WTC11 (cell line): ENCODE results near the gene SMARCC2. TPM values are rescaled to one million over a fixed set of nuclear protein-coding genes. Genes with fewer than 3 reads are reported as not detected.

Experiments used
- ATAC-seq: fragments of 200-7000 bp; cut with Tn5 transposase; 2 replicates; pipeline ENCODE4 v1.10.0; 2021; ENCODE audit warnings: mild to moderate bottlenecking, moderate library complexity
- Bru-seq: library from RNA; stranded (reverse); fragments of 400-500 nt; gene quantifications from one replicate; lab custom pipeline; 2021; lab: Mats Ljungman, UMichigan
- CTCF ChIA-PET: fragments of 300-600 bp; sonication (Branson Sonifier 250); formaldehyde crosslinking; loops from one replicate; lab custom pipeline; 2021; ENCODE audit warnings: antibody characterized with exemption; lab: Charles Lee
- POLR2A ChIA-PET: fragments of 350-600 bp; sonication (Branson Sonifier 250); formaldehyde crosslinking; loops from one replicate; lab custom pipeline; 2021; ENCODE audit warnings: antibody characterized with exemption; lab: Charles Lee
- DNase-seq: peaks from one replicate; pipeline ENCODE4 v3.0.0; 2021; ENCODE audit warnings: low spot score
- H3K27ac Mint-ChIP-seq: 2 replicates; pipeline ENCODE4 v1.8.0; 2021; ENCODE audit warnings: mixed read lengths
- H3K27me3 Mint-ChIP-seq: 2 replicates; pipeline ENCODE4 v1.8.0; 2021; ENCODE audit warnings: low read depth, mild to moderate bottlenecking, moderate library complexity, mixed read lengths
- H3K36me3 Mint-ChIP-seq: 2 replicates; pipeline ENCODE4 v1.8.0; 2021; ENCODE audit warnings: mixed read lengths
- H3K4me1 Mint-ChIP-seq: 2 replicates; pipeline ENCODE4 v1.8.0; 2022; ENCODE audit warnings: mixed read lengths
- H3K4me3 Mint-ChIP-seq: 2 replicates; pipeline ENCODE4 v1.8.0; 2021; ENCODE audit warnings: mild to moderate bottlenecking, moderate library complexity, mixed read lengths
- H3K9me3 Mint-ChIP-seq: 2 replicates; pipeline ENCODE4 v1.8.0; 2021; ENCODE audit warnings: mixed read lengths
- AR ChIP-seq: fragments of 250-450 bp; sonication (Bioruptor Pico); IDR thresholded peaks from 2 replicates; pipeline ENCODE4 v1.9.0; 2021; ENCODE audit warnings: mild to moderate bottlenecking
- ATF1 ChIP-seq: sonication (generic); formaldehyde crosslinking; IDR thresholded peaks from 2 replicates; pipeline ENCODE4 v1.8.1; 2023; ENCODE audit warnings: mild to moderate bottlenecking, moderate library complexity, missing genetic modification reagents
- CBFB ChIP-seq: sonication (generic); formaldehyde crosslinking; IDR thresholded peaks from 2 replicates; pipeline ENCODE4 v1.8.1; 2022; ENCODE audit warnings: mild to moderate bottlenecking, low read depth, missing genetic modification reagents
- E2F5 ChIP-seq: sonication (generic); formaldehyde crosslinking; IDR thresholded peaks from 2 replicates; pipeline ENCODE4 v1.8.1; 2022; ENCODE audit warnings: mild to moderate bottlenecking, moderate library complexity, missing genetic modification reagents
- ETV6 ChIP-seq: sonication (generic); formaldehyde crosslinking; IDR thresholded peaks from 2 replicates; pipeline ENCODE4 v1.8.1; 2022; ENCODE audit warnings: mild to moderate bottlenecking, missing genetic modification reagents
- FOXP1 ChIP-seq: sonication (generic); formaldehyde crosslinking; IDR thresholded peaks from 2 replicates; pipeline ENCODE4 v1.8.0; 2022; ENCODE audit warnings: missing genetic modification reagents, mild to moderate bottlenecking, moderate library complexity, borderline replicate concordance
- HMGXB4 ChIP-seq: sonication (generic); formaldehyde crosslinking; IDR thresholded peaks from 2 replicates; pipeline ENCODE4 v1.8.1; 2023; ENCODE audit warnings: mild to moderate bottlenecking, moderate library complexity, missing genetic modification reagents
- MAX ChIP-seq: sonication (generic); formaldehyde crosslinking; IDR thresholded peaks from 2 replicates; pipeline ENCODE4 v1.8.0; 2022; ENCODE audit warnings: mild to moderate bottlenecking, missing genetic modification reagents
- MXD4 ChIP-seq: fragments of 250-450 bp; sonication (Bioruptor Pico); IDR thresholded peaks from 2 replicates; pipeline ENCODE4 v1.8.0; 2021; ENCODE audit warnings: mild to moderate bottlenecking, moderate library complexity, borderline replicate concordance
- NFATC4 ChIP-seq: fragments of 250-450 bp; sonication (Bioruptor Pico); IDR thresholded peaks from 2 replicates; pipeline ENCODE4 v1.9.0; 2021; ENCODE audit warnings: mild to moderate bottlenecking
- NR2C2 ChIP-seq: sonication (generic); formaldehyde crosslinking; IDR thresholded peaks from 2 replicates; pipeline ENCODE4 v1.8.0; 2022; ENCODE audit warnings: mild to moderate bottlenecking, missing genetic modification reagents
- NR3C1 ChIP-seq: sonication (generic); formaldehyde crosslinking; conservative IDR thresholded peaks from 2 replicates; pipeline ENCODE4 v1.8.1; 2023; ENCODE audit warnings: low read depth, mild to moderate bottlenecking, missing genetic modification reagents
- OVOL2 ChIP-seq: fragments of 250-450 bp; sonication (Bioruptor Pico); IDR thresholded peaks from 2 replicates; pipeline ENCODE4 v1.9.0; 2021; ENCODE audit warnings: mild to moderate bottlenecking, borderline replicate concordance
- PREB ChIP-seq: sonication (generic); formaldehyde crosslinking; IDR thresholded peaks from 2 replicates; pipeline ENCODE4 v1.8.1; 2022; ENCODE audit warnings: mild to moderate bottlenecking, missing genetic modification reagents, moderate library complexity, borderline replicate concordance
- PRRX2 ChIP-seq: fragments of 250-450 bp; sonication (Bioruptor Pico); IDR thresholded peaks from 2 replicates; pipeline ENCODE4 v1.8.0; 2021; ENCODE audit warnings: mild to moderate bottlenecking
- RELA ChIP-seq: sonication (generic); formaldehyde crosslinking; IDR thresholded peaks from 2 replicates; pipeline ENCODE4 v1.8.1; 2022; ENCODE audit warnings: missing genetic modification reagents, mild to moderate bottlenecking, borderline replicate concordance
- RORB ChIP-seq: fragments of 250-450 bp; sonication (Bioruptor Pico); IDR thresholded peaks from 2 replicates; pipeline ENCODE4 v1.9.0; 2021; ENCODE audit warnings: mild to moderate bottlenecking
- SMAD4 ChIP-seq: sonication (generic); formaldehyde crosslinking; IDR thresholded peaks from 2 replicates; pipeline ENCODE4 v1.8.0; 2022; ENCODE audit warnings: mild to moderate bottlenecking, missing genetic modification reagents
- SP1 ChIP-seq: sonication (generic); formaldehyde crosslinking; conservative IDR thresholded peaks from 2 replicates; pipeline ENCODE4 v1.8.1; 2022; ENCODE audit warnings: missing genetic modification reagents
- TP53 ChIP-seq: sonication (generic); formaldehyde crosslinking; IDR thresholded peaks from 2 replicates; pipeline ENCODE4 v1.8.1; 2023; ENCODE audit warnings: mild to moderate bottlenecking, missing genetic modification reagents
- USF2 ChIP-seq: sonication (generic); formaldehyde crosslinking; IDR thresholded peaks from 2 replicates; pipeline ENCODE4 v1.8.1; 2023; ENCODE audit warnings: mild to moderate bottlenecking, missing genetic modification reagents, moderate library complexity
- ZMAT4 ChIP-seq: fragments of 250-450 bp; sonication (Bioruptor Pico); IDR thresholded peaks from 2 replicates; pipeline ENCODE4 v1.9.0; 2021; ENCODE audit warnings: mild to moderate bottlenecking
- long read RNA-seq, 3 experiments: library from RNA in 1 of 3; library from capped mRNA in 1 of 3; library from polyadenylated mRNA in 1 of 3; unstranded in 2 of 3; stranded (forward) in 1 of 3; transcript quantifications; one replicate each; pipeline ENCODE4 v2.0.0, GENCODE V29; 2021
- total RNA-seq: library from RNA; stranded (reverse); gene quantifications from 3 replicates; pipeline ENCODE4 v1.2.3, GENCODE V29; 2021

The SMARCC2 gene
- 72.8 to 77.9 TPM (median 76.8 TPM) in 3 replicates for total RNA-seq
- Bru-seq, nascent RNA, result percentile 92 among the genes with signal in this experiment
- long read RNA-seq, experiment 1, full-length matches to known transcripts, result 94 of 296 reads
- long read RNA-seq, experiment 1, partial matches to known transcripts, result 61 of 296 reads
- long read RNA-seq, experiment 1, other reads (novel, unspliced or antisense), result 141 of 296 reads
- long read RNA-seq, experiment 2, partial matches to known transcripts, result 27 of 33 reads
- long read RNA-seq, experiment 2, other reads (novel, unspliced or antisense), result 6 of 33 reads
- long read RNA-seq, experiment 3, partial matches to known transcripts, result 4 of 5 reads
- long read RNA-seq, experiment 3, other reads (novel, unspliced or antisense), result 1 of 5 reads

GRCh38 chr12:56189099-56189917 is at the start of gene SMARCC2:
TSS of gene SMARCC2 (minus strand) at chr12:56189483. CDS start at chr12:56189461, 22 bp downstream.
- DNase-seq (peak; percentile 92), ATAC-seq (peak; percentile 81)
- Mint-ChIP-seq H3K4me1 (peaks cover 30% of the 10 kb centered on the region), H3K4me3 (peak within 1 kb of the TSS; percentile 99), H3K36me3 (peaks cover 27% of the 10 kb centered on the region), H3K9me3 (no peaks in the 10 kb centered on the region), H3K27ac (peak within 1 kb of the TSS; percentile 96), H3K27me3 (peaks cover 3% of the 10 kb centered on the region; the same call in 1 of the 2 replicates)
- TF ChIP-seq PRRX2 (CRISPR knock-in tag) (0 out of 2 replicates have a peak, but pooled peaks have one; percentile 34), PREB (CRISPR knock-in tag) (no peak), ZMAT4 (CRISPR knock-in tag) (no peak), ETV6 (CRISPR knock-in tag) (no peak; the same call in 1 of the 2 replicates), ATF1 (CRISPR knock-in tag) (no peak), SP1 (CRISPR knock-in tag) (peak; percentile 43), NR2C2 (CRISPR knock-in tag) (no peak), NFATC4 (CRISPR knock-in tag) (no peak), FOXP1 (CRISPR knock-in tag) (peak; percentile 35; the same call in 1 of the 2 replicates), E2F5 (CRISPR knock-in tag) (0 out of 2 replicates have a peak, but pooled peaks have one; percentile 43), HMGXB4 (CRISPR knock-in tag) (peak; percentile 52; the same call in 1 of the 2 replicates), CBFB (0 out of 2 replicates have a peak, but pooled peaks have one; percentile 25)
- ChIA-PET POLR2A (interaction anchor here (0.6 to 3.3 kb wide), 21 partner anchors 10 to 922 kb away, joined by 3 to 30 read pairs (median 4); partner anchors contain the start of genes ANKRD52, CNPY2, COQ10A and ERBB3), CTCF (interaction anchor here (0.6 to 5.2 kb wide), 63 partner anchors 8 to 1669 kb away, joined by 3 to 95 read pairs (median 5); partner anchors contain the start of genes ANKRD52, CNPY2, COQ10A and ERBB3)

- Mint-ChIP-seq H3K4me1 (peaks cover 6% of the 10 kb centered on the region), H3K9me3 (no peaks in the 10 kb centered on the region), H3K27ac (no peak overlapping the region), H3K36me3 (peaks cover 23% of the 10 kb centered on the region), H3K27me3 (peaks cover 24% of the 10 kb centered on the region), H3K4me3 (no peak overlapping the region)
- DNase-seq (peak; percentile 29), ATAC-seq (peak; percentile 73)
- ChIA-PET POLR2A (interaction anchor here (1.0 to 2.2 kb wide), 2 partner anchors 16 to 75 kb away, joined by 3 to 7 read pairs; partner anchors contain the start of gene RNF41), CTCF (interaction anchor here (0.8 to 1.7 kb wide), 5 partner anchors 16 to 48 kb away, joined by 3 to 8 read pairs (median 4); partner anchors contain the start of genes ANKRD52, RNF41 and SMARCC2)
- no peak for TF ChIP-seq NR3C1 (CRISPR knock-in tag)
- no peak for TF ChIP-seq MXD4 (CRISPR knock-in tag)
- TF ChIP-seq CBFB, result no peak
- no peak for TF ChIP-seq RORB (CRISPR knock-in tag)
- no peak for TF ChIP-seq AR (CRISPR knock-in tag)
- no peak for TF ChIP-seq OVOL2
- TF ChIP-seq SP1 (CRISPR knock-in tag), result no peak
- TF ChIP-seq SMAD4 (CRISPR knock-in tag), result no peak
- TF ChIP-seq MAX (CRISPR knock-in tag), result no peak
- TF ChIP-seq USF2, result no peak
- TF ChIP-seq RELA (CRISPR knock-in tag), result no peak
- TF ChIP-seq TP53 (CRISPR knock-in tag), result no peak
Observed at GRCh38 chr12:56237552-56237951, 48.3 kb upstream of the SMARCC2 start.
